Panc1 (cell line): Measurements from ENCODE around the gene HGFAC. TPM values are rescaled to one million over a fixed set of nuclear protein-coding genes. Genes with fewer than 3 reads are reported as not detected.

Source experiments
- ATAC-seq: fragments of 200-7000 bp; cut with Tn5 transposase; 2 replicates; pipeline ENCODE4 v1.9.1; 2020; ENCODE audit warnings: mild to moderate bottlenecking, moderate library complexity
- BruUV-seq: library from RNA; stranded (reverse); fragments of 400-500 nt; replicated peaks from 2 replicates; lab custom pipeline; 2021; lab: Mats Ljungman, UMichigan
- CTCF ChIA-PET: fragments of 300-600 bp; sonication (Branson Sonifier 250); formaldehyde crosslinking; loops from one replicate; lab custom pipeline; 2022; ENCODE audit warnings: antibody characterized with exemption; lab: Charles Lee
- POLR2A ChIA-PET: fragments of 300-600 bp; sonication (Branson Sonifier 250); formaldehyde crosslinking; loops from one replicate; lab custom pipeline; 2022; ENCODE audit warnings: antibody characterized with exemption; lab: Charles Lee
- DNase-seq: peaks from one replicate; pipeline ENCODE4 v3.0.0-alpha.2; 2010; ENCODE audit warnings: low read depth, low spot score
- H3K27ac ChIP-seq: 2 replicates; pipeline ENCODE4 v1.5.1; 2011; ENCODE audit warnings: mild to moderate bottlenecking, low read length, inconsistent platforms
- H3K27me3 ChIP-seq: fragments of 200-500 bp; sonication (Bioruptor generic); 2 replicates; pipeline ENCODE4 v1.6.0; 2014; ENCODE audit warnings: low read length, inconsistent platforms; ENCODE audit not compliant: control insufficient read depth, insufficient read depth
- H3K36me3 ChIP-seq: fragments of 200-500 bp; sonication (Bioruptor generic); 2 replicates; pipeline ENCODE4 v1.5.1; 2014; ENCODE audit warnings: inconsistent platforms, mild to moderate bottlenecking, low read length, moderate library complexity; ENCODE audit not compliant: control insufficient read depth, insufficient read depth
- H3K4me1 ChIP-seq: 2 replicates; pipeline ENCODE4 v1.5.1; 2011; ENCODE audit warnings: inconsistent platforms, mild to moderate bottlenecking, low read length, moderate library complexity; ENCODE audit not compliant: control insufficient read depth, insufficient read depth
- H3K4me3 ChIP-seq, 2 experiments: 2 replicates each; pipeline ENCODE4 v1.5.1; 2011 to 2012; ENCODE audit warnings: low read depth in 2 of 2, low read length in 2 of 2, mild to moderate bottlenecking in 2 of 2, inconsistent platforms in 1 of 2, moderate library complexity in 1 of 2
- H3K9me3 ChIP-seq: fragments of 200-500 bp; sonication (Bioruptor generic); 2 replicates; pipeline ENCODE4 v1.5.1; 2014; ENCODE audit warnings: low read depth, mild to moderate bottlenecking, inconsistent platforms, low read length, moderate library complexity; ENCODE audit not compliant: control insufficient read depth, insufficient read depth
- POLR2AphosphoS5 ChIP-seq: IDR thresholded peaks from 2 replicates; pipeline ENCODE4 v1.6.1; 2012; ENCODE audit warnings: mild to moderate bottlenecking, low read depth, low read length, moderate library complexity
- REST ChIP-seq, 2 experiments: IDR thresholded peaks; 2 replicates each; pipeline ENCODE4 v1.6.1; 2011 to 2012; ENCODE audit warnings: low read depth in 2 of 2, control low read depth in 1 of 2, low read length in 1 of 2, mild to moderate bottlenecking in 1 of 2, moderate library complexity in 1 of 2; ENCODE audit not compliant: insufficient read depth in 1 of 2
- SIN3A ChIP-seq: IDR thresholded peaks from 2 replicates; pipeline ENCODE4 v1.6.1; 2012; ENCODE audit warnings: low read depth, mild to moderate bottlenecking, low read length, moderate library complexity, borderline replicate concordance; ENCODE audit not compliant: insufficient read depth
- TCF7L2 ChIP-seq: IDR thresholded peaks from 2 replicates; pipeline ENCODE4 v1.6.1; 2011; ENCODE audit warnings: mild to moderate bottlenecking, low read depth, low read length, inconsistent platforms
- in situ Hi-C: cut with HindIII; loops from 2 replicates; pipeline ENCODE4 v1.10.0; 2016; ENCODE audit warnings: low sequenced_read_pairs, low pct_unique_long_range_greater_than_20kb
- intact Hi-C: fragments of 100-400 bp; cut with micrococcal nuclease; formaldehyde crosslinking; loops from one replicate; pipeline ENCODE4 v1.10.0; 2022; ENCODE audit not compliant: unreplicated experiment
- total RNA-seq: library from RNA; stranded (reverse); gene quantifications from one replicate; pipeline ENCODE4 v1.2.1, GENCODE V29; 2021; ENCODE audit not compliant: unreplicated experiment
- TF ChIP-seq, protein P1 (sequence below): fragments of 450-650 bp; IDR thresholded peaks from 2 replicates; pipeline ENCODE4 v1.5.1; 2017; ENCODE audit warnings: mild to moderate bottlenecking

HGFAC gene
- total RNA-seq, 1 experiment from 2014 or later, result 0.59 TPM

DNA sequence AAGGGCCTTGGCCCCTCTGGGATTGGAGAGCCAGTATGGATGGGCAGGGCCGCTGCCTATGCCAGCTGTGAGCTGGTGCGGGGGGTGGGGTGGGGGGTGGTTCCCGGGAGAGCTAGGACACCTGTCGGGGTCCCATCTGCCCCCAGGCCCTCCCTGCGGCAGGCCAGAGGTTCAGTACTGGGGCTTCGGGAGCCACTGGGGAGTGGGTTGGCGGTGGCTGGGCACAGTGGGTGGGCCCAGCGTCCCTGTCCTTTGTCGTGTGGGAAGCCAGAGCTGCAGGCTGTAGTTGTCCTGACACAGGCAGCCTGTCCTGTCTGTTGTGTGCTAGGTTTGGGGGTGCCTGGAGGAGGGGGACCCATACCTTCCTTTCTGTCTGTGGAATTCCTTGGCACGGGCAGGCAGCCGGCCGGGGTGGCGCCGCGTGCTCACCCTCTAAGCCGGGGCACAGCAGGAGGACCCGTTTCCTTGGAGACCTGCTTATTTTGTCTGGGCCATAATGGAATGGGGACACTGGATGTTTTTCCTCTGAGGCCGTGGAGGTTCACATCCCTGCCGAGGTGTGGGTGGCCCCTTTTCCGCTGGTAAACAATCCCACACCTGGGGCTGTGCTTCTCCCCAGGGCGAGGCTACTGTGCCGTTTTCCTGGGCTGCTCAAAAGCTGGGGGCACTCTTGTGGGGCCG is 36.1 kb downstream of the HGFAC start:
- Histone ChIP-seq H3K36me3 (no peaks in the 10 kb centered on the region), H3K27ac (no peak overlapping the region), H3K9me3 (no peaks in the 10 kb centered on the region), H3K27me3 (no peaks in the 10 kb centered on the region), H3K4me3 (no peak overlapping the region), H3K4me1 (no peaks in the 10 kb centered on the region; the same call in 1 of the 2 replicates)
- TF ChIP-seq, protein P1, sequence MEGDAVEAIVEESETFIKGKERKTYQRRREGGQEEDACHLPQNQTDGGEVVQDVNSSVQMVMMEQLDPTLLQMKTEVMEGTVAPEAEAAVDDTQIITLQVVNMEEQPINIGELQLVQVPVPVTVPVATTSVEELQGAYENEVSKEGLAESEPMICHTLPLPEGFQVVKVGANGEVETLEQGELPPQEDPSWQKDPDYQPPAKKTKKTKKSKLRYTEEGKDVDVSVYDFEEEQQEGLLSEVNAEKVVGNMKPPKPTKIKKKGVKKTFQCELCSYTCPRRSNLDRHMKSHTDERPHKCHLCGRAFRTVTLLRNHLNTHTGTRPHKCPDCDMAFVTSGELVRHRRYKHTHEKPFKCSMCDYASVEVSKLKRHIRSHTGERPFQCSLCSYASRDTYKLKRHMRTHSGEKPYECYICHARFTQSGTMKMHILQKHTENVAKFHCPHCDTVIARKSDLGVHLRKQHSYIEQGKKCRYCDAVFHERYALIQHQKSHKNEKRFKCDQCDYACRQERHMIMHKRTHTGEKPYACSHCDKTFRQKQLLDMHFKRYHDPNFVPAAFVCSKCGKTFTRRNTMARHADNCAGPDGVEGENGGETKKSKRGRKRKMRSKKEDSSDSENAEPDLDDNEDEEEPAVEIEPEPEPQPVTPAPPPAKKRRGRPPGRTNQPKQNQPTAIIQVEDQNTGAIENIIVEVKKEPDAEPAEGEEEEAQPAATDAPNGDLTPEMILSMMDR, result no peak
- TF ChIP-seq SIN3A (no peak), REST (IDR thresholded peaks at IDR 0.05; ENCODE audit: insufficient read depth in 1 of 2, low read depth in 2 of 2, low read length in 1 of 2) (no peak), TCF7L2 (no peak), POLR2AphosphoS5 (no peak)
- ChIA-PET POLR2A (no interaction called here), CTCF (interaction anchor here (0.5 kb wide), 1 partner anchor 186 kb away, joined by 10 read pairs; no protein-coding TSS in a partner anchor)
- DNase-seq, result no peak
- intact Hi-C loops, result no loop called here
- in situ Hi-C loops, result no loop called here
- no peak for ATAC-seq
- no TSS peak for BruUV-seq

- intact Hi-C loops (no loop called here), in situ Hi-C loops (no loop called here)
- no peak for ATAC-seq
- Histone ChIP-seq H3K36me3 (no peaks in the 10 kb centered on the region), H3K27ac (no peak overlapping the region), H3K27me3 (no peaks in the 10 kb centered on the region), H3K4me3 (no peak overlapping the region), H3K4me1 (no peaks in the 10 kb centered on the region; the same call in 1 of the 2 replicates), H3K9me3 (no peaks in the 10 kb centered on the region)
- DNase-seq, result no peak
- ChIA-PET POLR2A (no interaction called here), CTCF (interaction anchor here (0.5 kb wide), 1 partner anchor 187 kb away, joined by 10 read pairs; no protein-coding TSS in a partner anchor)
- BruUV-seq, result no TSS peak
- TF ChIP-seq REST (IDR thresholded peaks at IDR 0.05; ENCODE audit: insufficient read depth in 1 of 2, low read depth in 2 of 2, low read length in 1 of 2) (no peak), TCF7L2 (no peak), SIN3A (no peak)
Observed at GRCh38 chr4:3478446-3479357, 36.9 kb downstream of the HGFAC start.
